Skeletal muscle tissue (tissue), 4 donors: ENCODE results near the gene TXNDC5. TPM values are rescaled to one million over a fixed set of nuclear protein-coding genes. Genes with fewer than 3 reads are reported as not detected.

Source experiments
- H3K27ac ChIP-seq: one replicate; pipeline ENCODE4 v1.7.0; 2013; ENCODE audit warnings: mild to moderate bottlenecking, low read depth, low read length, inconsistent platforms
- H3K27me3 ChIP-seq, 3 donors: one replicate each; pipeline ENCODE4 v1.7.0; 2013; ENCODE audit warnings: low read length in 3 of 3; ENCODE audit not compliant: control insufficient read depth in 3 of 3, insufficient read depth in 3 of 3
- H3K36me3 ChIP-seq, 3 donors: one replicate each; pipeline ENCODE4 v1.7.0; 2013; ENCODE audit warnings: low read length in 3 of 3; ENCODE audit not compliant: control insufficient read depth in 3 of 3, insufficient read depth in 3 of 3
- H3K4me1 ChIP-seq, 3 donors: one replicate each; pipeline ENCODE4 v1.7.0; 2013; ENCODE audit warnings: low read length in 3 of 3, mild to moderate bottlenecking in 3 of 3; ENCODE audit not compliant: control insufficient read depth in 3 of 3, insufficient read depth in 3 of 3
- H3K4me3 ChIP-seq, 3 donors: one replicate each; pipeline ENCODE4 v1.7.0; 2013; ENCODE audit warnings: low read length in 3 of 3
- H3K9ac ChIP-seq, 3 donors: one replicate each; pipeline ENCODE4 v1.7.0; 2013; ENCODE audit warnings: low read length in 3 of 3, mild to moderate bottlenecking in 3 of 3, moderate library complexity in 2 of 3, low read depth in 1 of 3
- H3K9me3 ChIP-seq, 3 donors: one replicate each; pipeline ENCODE4 v1.7.0; 2013; ENCODE audit warnings: low read length in 3 of 3; ENCODE audit not compliant: control insufficient read depth in 3 of 3
- total RNA-seq: library from RNA; depleted of rRNA; stranded (reverse); fragments of >200 nt; gene quantifications from one replicate; pipeline ENCODE4 v1.2.3, GENCODE V29; 2014
- donor health status: Osteomylitis.

The TXNDC5 gene
- total RNA-seq, 1 donor from 2014 or later, result 118 TPM

- no peaks in the 10 kb centered on the region for H3K9me3 ChIP-seq
- no peak overlapping the region for H3K4me3 ChIP-seq
- H3K36me3 ChIP-seq, result no peaks in the 10 kb centered on the region
- H3K27ac ChIP-seq, result no peak overlapping the region
- H3K27me3 ChIP-seq, result no peaks in the 10 kb centered on the region
- peaks cover 0 to 2% (median 0%) of the 10 kb centered on the region in 3 donors for H3K4me1 ChIP-seq
- no peak overlapping the region for H3K9ac ChIP-seq
Observed at GRCh38 chr6:7938562-7939183, 28.1 kb upstream of the TXNDC5 start.

GRCh38 chr6:7933794-7934193 lies 23.2 kb upstream of the TXNDC5 start:
- H3K9me3 ChIP-seq, result no peaks in the 10 kb centered on the region
- H3K4me1 ChIP-seq, result no peaks in the 10 kb centered on the region
- no peak overlapping the region for H3K27ac ChIP-seq
- H3K27me3 ChIP-seq, result no peaks in the 10 kb centered on the region
- H3K9ac ChIP-seq, result no peak overlapping the region
- H3K36me3 ChIP-seq, result no peaks in the 10 kb centered on the region
- H3K4me3 ChIP-seq, result no peak overlapping the region

- Histone ChIP-seq H3K4me3 (no peak overlapping the region), H3K4me1 (no peaks in the 10 kb centered on the region), H3K27me3 (no peaks in the 10 kb centered on the region)
Observed at GRCh38 chr6:7932625-7933024, 22.0 kb upstream of the TXNDC5 start.

GRCh38 chr6:7924867-7925266 lies 14.3 kb upstream of the TXNDC5 start:
- Histone ChIP-seq H3K9ac (no peak overlapping the region), H3K36me3 (no peaks in the 10 kb centered on the region), H3K9me3 (no peaks in the 10 kb centered on the region), H3K4me3 (no peak overlapping the region), H3K27ac (no peak overlapping the region), H3K27me3 (no peaks in the 10 kb centered on the region), H3K4me1 (no peaks in the 10 kb centered on the region)

More at GRCh38 chr6:7932625-7933024, 22.0 kb upstream of the TXNDC5 start:
- Histone ChIP-seq H3K9ac (no peak overlapping the region), H3K27ac (no peak overlapping the region), H3K36me3 (no peaks in the 10 kb centered on the region), H3K9me3 (no peaks in the 10 kb centered on the region)

GRCh38 chr6:7922596-7922995 lies 12.0 kb upstream of the TXNDC5 start:
- H3K27me3 ChIP-seq, result no peaks in the 10 kb centered on the region
- H3K4me3 ChIP-seq, result no peak overlapping the region
- H3K36me3 ChIP-seq, result no peaks in the 10 kb centered on the region
- H3K27ac ChIP-seq, result no peak overlapping the region
- no peak overlapping the region for H3K9ac ChIP-seq
- H3K9me3 ChIP-seq, result no peaks in the 10 kb centered on the region
- H3K4me1 ChIP-seq, result no peaks in the 10 kb centered on the region

- Histone ChIP-seq H3K9ac (no peak overlapping the region), H3K4me3 (no peak overlapping the region), H3K27ac (no peak overlapping the region), H3K36me3 (no peaks in the 10 kb centered on the region), H3K9me3 (no peaks in the 10 kb centered on the region), H3K4me1 (no peaks in the 10 kb centered on the region), H3K27me3 (no peaks in the 10 kb centered on the region)
Observed at GRCh38 chr6:7921632-7922092, 11.1 kb upstream of the TXNDC5 start.

GRCh38 chr6:7921046-7921445 lies 10.5 kb upstream of the TXNDC5 start:
- Histone ChIP-seq H3K27me3 (no peaks in the 10 kb centered on the region), H3K9ac (no peak overlapping the region), H3K4me1 (no peaks in the 10 kb centered on the region), H3K27ac (no peak overlapping the region), H3K4me3 (no peak overlapping the region), H3K36me3 (no peaks in the 10 kb centered on the region), H3K9me3 (no peaks in the 10 kb centered on the region)

- H3K4me3 ChIP-seq, result no peak overlapping the region
- H3K27ac ChIP-seq, result no peak overlapping the region
- H3K9me3 ChIP-seq, result no peaks in the 10 kb centered on the region
- H3K36me3 ChIP-seq, result no peaks in the 10 kb centered on the region
- no peaks in the 10 kb centered on the region for H3K4me1 ChIP-seq
- no peaks in the 10 kb centered on the region for H3K27me3 ChIP-seq
- no peak overlapping the region for H3K9ac ChIP-seq
Observed at GRCh38 chr6:7920425-7920824, 9.8 kb upstream of the TXNDC5 start.

GRCh38 chr6:7919871-7920270 lies 9.3 kb upstream of the TXNDC5 start:
- no peaks in the 10 kb centered on the region for H3K36me3 ChIP-seq
- no peaks in the 10 kb centered on the region for H3K27me3 ChIP-seq
- H3K9me3 ChIP-seq, result no peaks in the 10 kb centered on the region
- no peak overlapping the region for H3K27ac ChIP-seq
- H3K4me3 ChIP-seq, result no peak overlapping the region
- no peaks in the 10 kb centered on the region for H3K4me1 ChIP-seq
- H3K9ac ChIP-seq, result no peak overlapping the region

- Histone ChIP-seq H3K9ac (no peak overlapping the region), H3K4me1 (no peaks in the 10 kb centered on the region), H3K9me3 (no peaks in the 10 kb centered on the region), H3K4me3 (no peak overlapping the region), H3K36me3 (no peaks in the 10 kb centered on the region), H3K27me3 (no peaks in the 10 kb centered on the region), H3K27ac (no peak overlapping the region)
Observed at GRCh38 chr6:7918403-7918802, 7.8 kb upstream of the TXNDC5 start.
